ENCODE measurements around the gene PVRIG. TPM values are rescaled to one million over a fixed set of nuclear protein-coding genes. Genes with fewer than 3 reads are reported as not detected.
"Not testable (repeated sequence)": the region's sequence is repeated elsewhere in the genome, so short reads cannot be mapped to it uniquely, and the experiment has no call there.

PVRIG gene
- total and polyA plus RNA-seq, 3 experiments from 2014 or later: 23.9 to 131 (median 24.5) TPM

DNA sequence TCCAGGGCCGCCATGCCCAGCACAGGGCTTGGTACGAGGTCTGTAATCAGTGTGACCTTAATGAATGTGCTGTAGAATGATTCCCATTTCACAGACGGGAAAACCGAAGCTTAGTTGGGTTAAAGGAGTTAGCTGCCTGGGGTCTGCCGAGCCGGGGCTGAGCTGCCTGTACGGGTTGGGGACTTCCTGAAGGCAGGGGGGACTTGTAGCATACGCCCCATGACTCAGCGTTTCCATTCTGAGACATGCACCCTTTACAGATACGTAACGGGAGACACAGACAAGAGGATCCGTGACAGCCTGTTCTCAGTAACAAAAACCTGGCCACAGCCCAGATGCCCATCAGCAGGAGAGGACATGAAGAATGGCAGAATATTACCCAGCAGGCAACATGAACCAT, 23.6 kb downstream of the PVRIG start:
- H3K27me3 Mint-ChIP-seq; H3K9me3 Mint-ChIP-seq; H3K27me3 ChIP-seq (ENCODE audit: insufficient read depth, low read length, poor library complexity, severe bottlenecking); H3K9me3 ChIP-seq (ENCODE audit: low read length); CTCF ChIA-PET; H3K4me3 ChIP-seq (ENCODE audit: low read length); H3K36me3 Mint-ChIP-seq; H3K4me1 ChIP-seq (ENCODE audit: insufficient read depth, low read length); POLR2A ChIA-PET; H3K36me3 ChIP-seq (ENCODE audit: insufficient read depth, low read length): not testable (repeated sequence)
- peak overlapping the region in 5 of 8 donors; percentile 21 to 89 (median 65) for H3K27ac Mint-ChIP-seq
- peak overlapping the region in 2 of 7 donors; percentile 25 to 44 for H3K4me3 Mint-ChIP-seq
- DNase-seq: peak in 3 of 5 donors; percentile 9 to 68 (median 14)
- H3K27ac ChIP-seq (ENCODE audit: low read depth, low read length): peak overlapping the region; percentile 31
- peaks cover 14 to 35% (median 18%) of the 10 kb centered on the region in 3 donors for H3K4me1 Mint-ChIP-seq

- CTCF ChIA-PET: interaction anchor here (1.0 kb wide), 1 partner anchor 162 kb away, joined by 3 read pairs; no protein-coding TSS in a partner anchor
- POLR2A ChIA-PET; H3K9me3 Mint-ChIP-seq; H3K4me3 Mint-ChIP-seq; H3K27me3 Mint-ChIP-seq; H3K36me3 Mint-ChIP-seq; H3K27ac ChIP-seq (ENCODE audit: low read depth, low read length); H3K4me3 ChIP-seq (ENCODE audit: low read length); H3K4me1 ChIP-seq (ENCODE audit: insufficient read depth, low read length); DNase-seq; H3K9me3 ChIP-seq (ENCODE audit: low read length); H3K27me3 ChIP-seq (ENCODE audit: insufficient read depth, low read length, poor library complexity, severe bottlenecking); H3K36me3 ChIP-seq (ENCODE audit: insufficient read depth, low read length): not testable (repeated sequence)
- Mint-ChIP-seq H3K4me1 (peaks cover 11 to 25% (median 14%) of the 10 kb centered on the region in 3 donors), H3K27ac (peak overlapping the region in 1 of 8 donors; percentile 94)
These were observed 25.3 kb downstream of the PVRIG start for GRCh38 chr7:100244988-100245605.

- H3K27me3 ChIP-seq (ENCODE audit: insufficient read depth, low read length, poor library complexity, severe bottlenecking); H3K9me3 ChIP-seq (ENCODE audit: low read length); H3K4me1 ChIP-seq (ENCODE audit: insufficient read depth, low read length); H3K36me3 ChIP-seq (ENCODE audit: insufficient read depth, low read length); H3K4me3 Mint-ChIP-seq; H3K27ac ChIP-seq (ENCODE audit: low read depth, low read length); H3K27me3 Mint-ChIP-seq; H3K4me3 ChIP-seq (ENCODE audit: low read length); DNase-seq; H3K36me3 Mint-ChIP-seq; H3K9me3 Mint-ChIP-seq; CTCF ChIA-PET: not testable (repeated sequence)
- peaks cover 11 to 25% (median 14%) of the 10 kb centered on the region in 3 donors for H3K4me1 Mint-ChIP-seq
- POLR2A ChIA-PET: interaction anchor here (0.7 kb wide), 1 partner anchor 810 kb away, joined by 3 read pairs; no protein-coding TSS in a partner anchor
- H3K27ac Mint-ChIP-seq: peak overlapping the region in 3 of 8 donors; percentile 38 to 95 (median 68)
These were observed 26.5 kb downstream of the PVRIG start for GRCh38 chr7:100246121-100246864.

DNA sequence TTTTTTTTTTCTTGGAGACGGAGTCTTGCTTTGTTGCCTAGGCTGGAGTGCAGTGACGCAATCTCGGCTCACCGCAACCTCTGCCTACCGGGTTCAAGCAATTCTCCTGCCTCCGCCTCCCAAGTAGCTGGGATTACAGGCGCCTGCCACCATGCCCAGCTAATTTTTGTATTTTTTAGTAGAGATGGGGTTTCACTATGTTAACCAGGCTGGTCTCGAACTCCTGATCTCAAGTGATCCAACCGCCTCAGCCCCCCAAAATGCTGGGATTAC, 27.1 kb downstream of the PVRIG start:
- H3K27ac Mint-ChIP-seq: peak overlapping the region in 1 of 8 donors; percentile 95
- H3K9me3 ChIP-seq (ENCODE audit: low read length); H3K36me3 Mint-ChIP-seq; H3K27me3 Mint-ChIP-seq; H3K27me3 ChIP-seq (ENCODE audit: insufficient read depth, low read length, poor library complexity, severe bottlenecking); H3K4me3 ChIP-seq (ENCODE audit: low read length); CTCF ChIA-PET; H3K9me3 Mint-ChIP-seq; H3K27ac ChIP-seq (ENCODE audit: low read depth, low read length); H3K4me1 ChIP-seq (ENCODE audit: insufficient read depth, low read length); H3K36me3 ChIP-seq (ENCODE audit: insufficient read depth, low read length); H3K4me3 Mint-ChIP-seq; DNase-seq: not testable (repeated sequence)
- H3K4me1 Mint-ChIP-seq: peaks cover 11 to 25% (median 14%) of the 10 kb centered on the region in 3 donors
- POLR2A ChIA-PET: interaction anchor here (0.7 kb wide), 1 partner anchor 809 kb away, joined by 3 read pairs; no protein-coding TSS in a partner anchor

DNA sequence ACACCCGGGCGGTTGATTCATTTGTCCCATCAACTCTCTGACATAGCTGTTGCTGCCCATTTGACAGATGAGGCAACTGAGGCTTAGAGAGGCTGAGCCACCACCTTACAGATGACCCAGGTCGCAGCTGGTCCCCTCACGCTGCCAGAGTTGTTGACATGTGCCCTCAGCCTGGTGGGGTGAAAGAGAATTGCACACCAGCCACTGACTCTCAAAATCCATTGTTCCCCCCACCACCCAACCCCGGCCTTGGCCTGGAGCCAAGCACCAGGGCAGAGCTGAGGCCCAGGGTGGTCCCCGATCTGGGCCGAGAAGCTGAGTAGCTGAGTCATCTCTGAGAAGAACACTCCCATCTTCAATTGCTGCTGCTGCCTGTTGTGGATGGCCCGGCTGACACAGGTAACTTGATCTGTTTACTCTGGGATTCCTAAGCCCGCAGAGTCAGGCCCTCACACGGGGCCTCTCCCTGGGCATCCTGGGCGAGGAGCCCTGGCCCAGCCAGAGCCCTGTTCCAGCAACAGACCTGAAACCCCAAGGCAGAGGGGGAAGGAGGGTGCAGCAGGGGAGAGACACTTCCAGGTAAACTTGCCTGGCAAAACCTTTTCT, 27.5 kb downstream of the PVRIG start:
- CTCF ChIA-PET: no interaction called here
- no peak overlapping the region for H3K4me3 Mint-ChIP-seq
- peaks cover 0 to 2% (median 0%) of the 10 kb centered on the region in 3 donors for H3K36me3 Mint-ChIP-seq
- Histone ChIP-seq H3K27me3 (ENCODE audit: insufficient read depth, low read length, poor library complexity, severe bottlenecking) (no peaks in the 10 kb centered on the region), H3K27ac (ENCODE audit: low read depth, low read length) (no peak overlapping the region), H3K9me3 (ENCODE audit: low read length) (no peaks in the 10 kb centered on the region), H3K4me3 (ENCODE audit: low read length) (no peak overlapping the region), H3K4me1 (ENCODE audit: insufficient read depth, low read length) (peaks cover 8% of the 10 kb centered on the region), H3K36me3 (ENCODE audit: insufficient read depth, low read length) (no peaks in the 10 kb centered on the region)
- DNase-seq: no peak
- no peaks in the 10 kb centered on the region for H3K27me3 Mint-ChIP-seq
- POLR2A ChIA-PET: interaction anchor here (0.7 kb wide), 1 partner anchor 809 kb away, joined by 3 read pairs; no protein-coding TSS in a partner anchor
- peaks cover 11 to 25% (median 14%) of the 10 kb centered on the region in 3 donors for H3K4me1 Mint-ChIP-seq
- peak overlapping the region in 1 of 8 donors; percentile 52 for H3K27ac Mint-ChIP-seq
- H3K9me3 Mint-ChIP-seq: no peaks in the 10 kb centered on the region

GRCh38 chr7:100248483-100248882, 28.7 kb downstream of the PVRIG start:
- no peak overlapping the region for H3K27ac Mint-ChIP-seq
- CTCF ChIA-PET: no interaction called here

GRCh38 chr7:100257017-100257416, 37.3 kb downstream of the PVRIG start:
- Histone ChIP-seq H3K36me3 (ENCODE audit: insufficient read depth, low read length) (no peaks in the 10 kb centered on the region), H3K9me3 (ENCODE audit: low read length) (no peaks in the 10 kb centered on the region), H3K27ac (ENCODE audit: low read depth, low read length) (no peak overlapping the region), H3K4me3 (ENCODE audit: low read length) (no peak overlapping the region), H3K27me3 (ENCODE audit: insufficient read depth, low read length, poor library complexity, severe bottlenecking) (no peaks in the 10 kb centered on the region), H3K4me1 (ENCODE audit: insufficient read depth, low read length) (no peaks in the 10 kb centered on the region)
- Mint-ChIP-seq H3K27me3 (peaks cover 0 to 2% of the 10 kb centered on the region in 2 donors), H3K27ac (no peak overlapping the region), H3K4me1 (peaks cover 0 to 4% (median 0%) of the 10 kb centered on the region in 3 donors), H3K36me3 (peaks cover 0 to 3% (median 0%) of the 10 kb centered on the region in 3 donors), H3K4me3 (no peak overlapping the region), H3K9me3 (no peaks in the 10 kb centered on the region)
- ChIA-PET CTCF (no interaction called here), POLR2A (no interaction called here)
- no peak for DNase-seq

More at GRCh38 chr7:100248483-100248882, 28.7 kb downstream of the PVRIG start:
- H3K27me3 Mint-ChIP-seq: no peaks in the 10 kb centered on the region
- POLR2A ChIA-PET: no interaction called here
- no peaks in the 10 kb centered on the region for H3K9me3 Mint-ChIP-seq
- no peak overlapping the region for H3K4me3 Mint-ChIP-seq
- Histone ChIP-seq H3K4me1 (ENCODE audit: insufficient read depth, low read length) (peaks cover 7% of the 10 kb centered on the region), H3K27me3 (ENCODE audit: insufficient read depth, low read length, poor library complexity, severe bottlenecking) (no peaks in the 10 kb centered on the region), H3K9me3 (ENCODE audit: low read length) (no peaks in the 10 kb centered on the region), H3K36me3 (ENCODE audit: insufficient read depth, low read length) (no peaks in the 10 kb centered on the region), H3K27ac (ENCODE audit: low read depth, low read length) (no peak overlapping the region), H3K4me3 (ENCODE audit: low read length) (no peak overlapping the region)
- H3K36me3 Mint-ChIP-seq: peaks cover 0 to 1% (median 0%) of the 10 kb centered on the region in 3 donors
- peaks cover 7 to 18% (median 7%) of the 10 kb centered on the region in 3 donors for H3K4me1 Mint-ChIP-seq
- DNase-seq: no peak

DNA sequence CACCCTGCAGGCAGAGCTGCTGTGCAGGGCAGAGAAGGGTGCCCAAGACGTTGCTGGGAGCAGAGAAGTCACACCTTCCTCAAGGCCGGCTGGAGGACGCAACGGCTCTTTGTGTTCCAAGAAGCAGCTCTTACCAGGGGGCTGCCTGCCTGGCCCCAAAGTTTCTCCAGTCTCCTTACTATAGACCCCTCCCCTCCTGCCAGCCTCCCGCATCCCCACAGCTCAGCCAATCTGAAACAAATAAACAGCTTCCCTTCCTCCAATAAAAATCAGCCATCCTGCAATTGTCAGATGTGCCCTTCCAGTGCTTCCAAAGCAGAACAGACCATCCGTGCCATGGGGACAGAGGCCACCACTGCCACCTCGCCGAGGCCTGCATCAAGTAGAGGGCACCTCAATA, 40.2 kb downstream of the PVRIG start:
- peak overlapping the region in 2 of 8 donors; percentile 27 to 42 for H3K27ac Mint-ChIP-seq
- H3K9me3 Mint-ChIP-seq; H3K36me3 ChIP-seq (ENCODE audit: insufficient read depth, low read length); DNase-seq; H3K27ac ChIP-seq (ENCODE audit: low read depth, low read length); H3K36me3 Mint-ChIP-seq; H3K9me3 ChIP-seq (ENCODE audit: low read length); H3K27me3 Mint-ChIP-seq; H3K4me1 Mint-ChIP-seq; H3K4me3 Mint-ChIP-seq; POLR2A ChIA-PET; CTCF ChIA-PET; H3K4me1 ChIP-seq (ENCODE audit: insufficient read depth, low read length); H3K4me3 ChIP-seq (ENCODE audit: low read length); H3K27me3 ChIP-seq (ENCODE audit: insufficient read depth, low read length, poor library complexity, severe bottlenecking): not testable (repeated sequence)

Measured in CD8-positive, alpha-beta memory T cell (primary cell).